Sigmoid colon (tissue), 7 donors: ENCODE results near the gene RASL10A. TPM values are rescaled to one million over a fixed set of nuclear protein-coding genes. Genes with fewer than 3 reads are reported as not detected.

Experiments
- DNase-seq: peaks from one replicate; pipeline ENCODE4 v3.0.0-alpha.2; 2019
- H3K27ac ChIP-seq, 4 donors: fragments of 200-600 bp; sonication (generic); one replicate each; pipeline ENCODE4 v1.5.1; 2016 to 2019; ENCODE audit warnings: mild to moderate bottlenecking in 1 of 4
- H3K27me3 ChIP-seq, 3 donors: fragments of 200-600 bp; sonication (generic); one replicate each; pipeline ENCODE4 v1.5.1; 2019; ENCODE audit warnings: mild to moderate bottlenecking in 1 of 3
- H3K36me3 ChIP-seq, 4 donors: fragments of 200-600 bp; sonication (generic); one replicate each; pipeline ENCODE4 v1.5.1; 2016 to 2019
- H3K4me1 ChIP-seq, 4 donors: fragments of 200-600 bp; sonication (generic); one replicate each; pipeline ENCODE4 v1.5.1; 2017 to 2019
- H3K4me3 ChIP-seq, 4 donors: fragments of 200-600 bp; sonication (generic); one replicate each; pipeline ENCODE4 v1.5.1; 2017 to 2019; ENCODE audit warnings: mild to moderate bottlenecking in 2 of 4, moderate library complexity in 1 of 4
- H3K9me3 ChIP-seq, 4 donors: fragments of 200-600 bp in 3 of 4; sonication (generic) in 3 of 4; one replicate each; pipeline versions ENCODE4 v1.5.1 to v1.6.1; 2013 to 2019
- CTCF ChIP-seq, 4 experiments: fragments of 450-650 bp in 3 of 4; fragments of 200-600 bp in 1 of 4; IDR thresholded peaks; one replicate each; pipeline ENCODE4 v1.5.1; 2016 to 2019; ENCODE audit warnings: antibody characterized with exemption in 4 of 4, mild to moderate bottlenecking in 3 of 4, moderate library complexity in 2 of 4
- EP300 ChIP-seq, 4 donors: sonication (generic); formaldehyde crosslinking; IDR thresholded peaks; one replicate each; pipeline ENCODE4 v1.6.1; 2017; ENCODE audit warnings: antibody characterized with exemption in 4 of 4
- POLR2A ChIP-seq, 2 donors: fragments of 450-650 bp; IDR thresholded peaks; one replicate each; pipeline ENCODE4 v1.6.1; 2016; ENCODE audit warnings: antibody characterized with exemption in 2 of 2, mild to moderate bottlenecking in 2 of 2, moderate library complexity in 2 of 2
- POLR2AphosphoS5 ChIP-seq, 4 donors: sonication (generic); formaldehyde crosslinking; IDR thresholded peaks; one replicate each; pipeline ENCODE4 v1.6.1; 2017; ENCODE audit warnings: antibody characterized with exemption in 4 of 4
- WGBS, 2 donors: extraction: QIAGEN DNeasy Blood & Tissue Kit; methylation state at CpG; one replicate each; pipeline ENCODE4 v1.1.7; 2013; 5-methylcytosine and 5-hydroxymethylcytosine counted together
- intact Hi-C: fragments of 100-400 bp; cut with DNase I; formaldehyde crosslinking; loops from one replicate; pipeline ENCODE4 v1.15.1; 2023
- polyA plus RNA-seq, 3 donors: library from polyadenylated mRNA; stranded (reverse); fragments of 200-250 nt; gene quantifications; one replicate each; pipeline ENCODE4 v1.2.3, GENCODE V29; 2013
- total RNA-seq, 4 donors: library from RNA; depleted of rRNA; stranded (reverse); fragments of >200 nt; gene quantifications; one replicate each; pipeline ENCODE4 v1.1.0, GENCODE V29; 2016
- donor health status: healthy with polysubstance abuse.
- donor health status: Bipolar disorder and iron deficiency.
- donor health status: healthy.

The RASL10A gene
- total and polyA plus RNA-seq, 7 donors: 0.33 to 3.0 (median 1.4) TPM; not detected in 2

GRCh38 chr22:29353286-29353685, 37.8 kb upstream of the RASL10A start:
- intact Hi-C loops: no loop called here
- peaks cover 28 to 92% (median 73%) of the 10 kb centered on the region in 4 donors for H3K36me3 ChIP-seq
- no peaks in the 10 kb centered on the region for H3K4me1 ChIP-seq
- no peak overlapping the region for H3K27ac ChIP-seq
- H3K9me3 ChIP-seq: no peaks in the 10 kb centered on the region
- TF ChIP-seq EP300 (IDR thresholded peaks at IDR 0.05) (no peak), POLR2AphosphoS5 (IDR thresholded peaks at IDR 0.05) (no peak), POLR2A (IDR thresholded peaks at IDR 0.05) (no peak), CTCF (IDR thresholded peaks at IDR 0.05) (no peak)
- H3K4me3 ChIP-seq: no peak overlapping the region
- WGBS, 2 donors: 94% methylated on average over 11 of the region's 11 CpGs
- no peaks in the 10 kb centered on the region for H3K27me3 ChIP-seq
- no peak for DNase-seq

GRCh38 chr22:29352778-29353177, 37.3 kb upstream of the RASL10A start:
- TF ChIP-seq CTCF (IDR thresholded peaks at IDR 0.05) (no peak), POLR2AphosphoS5 (IDR thresholded peaks at IDR 0.05) (no peak), EP300 (IDR thresholded peaks at IDR 0.05) (no peak), POLR2A (IDR thresholded peaks at IDR 0.05) (no peak)
- Histone ChIP-seq H3K27me3 (no peaks in the 10 kb centered on the region), H3K9me3 (no peaks in the 10 kb centered on the region), H3K36me3 (peaks cover 26 to 92% (median 74%) of the 10 kb centered on the region in 4 donors), H3K4me3 (no peak overlapping the region), H3K27ac (no peak overlapping the region), H3K4me1 (peaks cover 0 to under 1% (median 0%) of the 10 kb centered on the region in 4 donors)
- DNase-seq: no peak
- intact Hi-C loops: no loop called here
- 90 to 94% methylated on average over 9 of the region's 9 CpGs for WGBS, 2 donors

GRCh38 chr22:29351891-29352290, 36.4 kb upstream of the RASL10A start:
- Histone ChIP-seq H3K9me3 (no peaks in the 10 kb centered on the region), H3K36me3 (peaks cover 26 to 95% (median 76%) of the 10 kb centered on the region in 4 donors), H3K4me3 (no peak overlapping the region), H3K4me1 (peaks cover 0 to 9% (median 7%) of the 10 kb centered on the region in 4 donors), H3K27me3 (no peaks in the 10 kb centered on the region), H3K27ac (no peak overlapping the region)
- 94 to 96% methylated on average over 9 of the region's 9 CpGs for WGBS, 2 donors
- no peak for TF ChIP-seq POLR2A (IDR thresholded peaks at IDR 0.05)
- no peak for TF ChIP-seq POLR2AphosphoS5 (IDR thresholded peaks at IDR 0.05)
- TF ChIP-seq CTCF (IDR thresholded peaks at IDR 0.05): no peak
- no peak for TF ChIP-seq EP300 (IDR thresholded peaks at IDR 0.05)
- intact Hi-C loops: no loop called here
- DNase-seq: no peak

GRCh38 chr22:29351042-29351441, 35.5 kb upstream of the RASL10A start:
- H3K4me3 ChIP-seq: no peak overlapping the region
- H3K27ac ChIP-seq: no peak overlapping the region
- intact Hi-C loops: no loop called here
- 31 to 78% methylated on average over 6 of the region's 6 CpGs for WGBS, 2 donors
- peaks cover 0 to 17% (median 16%) of the 10 kb centered on the region in 4 donors for H3K4me1 ChIP-seq
- DNase-seq: no peak
- TF ChIP-seq CTCF (IDR thresholded peaks at IDR 0.05): no peak
- no peak for TF ChIP-seq POLR2A (IDR thresholded peaks at IDR 0.05)
- no peak for TF ChIP-seq EP300 (IDR thresholded peaks at IDR 0.05)
- no peak for TF ChIP-seq POLR2AphosphoS5 (IDR thresholded peaks at IDR 0.05)
- H3K27me3 ChIP-seq: no peaks in the 10 kb centered on the region
- no peaks in the 10 kb centered on the region for H3K9me3 ChIP-seq
- peaks cover 24 to 86% (median 72%) of the 10 kb centered on the region in 4 donors for H3K36me3 ChIP-seq

- Histone ChIP-seq H3K36me3 (peaks cover 17 to 66% (median 57%) of the 10 kb centered on the region in 4 donors), H3K4me1 (peaks cover 0 to 38% (median 35%) of the 10 kb centered on the region in 4 donors), H3K4me3 (no peak overlapping the region), H3K27me3 (no peaks in the 10 kb centered on the region), H3K9me3 (no peaks in the 10 kb centered on the region), H3K27ac (no peak overlapping the region)
- WGBS, 2 donors: 88 to 89% methylated on average over 18 of the region's 18 CpGs
- TF ChIP-seq EP300 (IDR thresholded peaks at IDR 0.05) (no peak), POLR2A (IDR thresholded peaks at IDR 0.05) (no peak), CTCF (IDR thresholded peaks at IDR 0.05) (no peak), POLR2AphosphoS5 (IDR thresholded peaks at IDR 0.05) (no peak)
- DNase-seq: no peak
- intact Hi-C loops: no loop called here
Measured at GRCh38 chr22:29348956-29349355, 33.5 kb upstream of the RASL10A start.
